Stimulated activated CD8-positive, alpha-beta memory T cell treated with anti-CD3 and anti-CD28 coated beads, Interleukin-7, amount 100 ng/mL, for 24 hours (primary cell): Measurements from ENCODE around the gene DOP1A.

Experiments used
- DNase-seq: peaks from one replicate; pipeline ENCODE4 v3.0.0-alpha.2; 2020; ENCODE audit warnings: low read depth

Gene DOP1A

DNA sequence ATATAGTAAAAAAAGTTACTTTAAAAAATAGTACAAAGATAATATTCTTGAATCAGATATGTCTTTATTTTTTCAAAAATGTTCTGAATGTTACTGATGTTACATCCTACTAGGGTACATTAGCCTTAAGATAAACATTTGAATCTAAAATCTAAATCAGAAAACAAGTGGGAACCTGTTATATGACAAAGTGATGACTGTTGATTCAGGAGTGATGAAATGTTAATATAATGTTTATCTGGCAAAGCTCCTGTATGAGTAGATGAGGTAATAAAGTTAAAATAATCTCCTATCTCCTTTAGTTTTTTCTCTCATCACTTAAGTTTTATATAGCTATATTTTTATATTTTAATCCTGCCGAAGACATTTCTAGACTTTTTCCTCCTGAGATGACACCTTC is 4.2 kb downstream of the DOP1A start:
- no peak for DNase-seq

GRCh38 chr6:83072726-83073125 is 5.3 kb downstream of the DOP1A start:
- no peak for DNase-seq

GRCh38 chr6:83073615-83074014 is 6.1 kb downstream of the DOP1A start:
- DNase-seq: no peak

GRCh38 chr6:83083476-83083875 is 16.0 kb downstream of the DOP1A start:
- no peak for DNase-seq

GRCh38 chr6:83086751-83087150 is 19.3 kb downstream of the DOP1A start:
- DNase-seq: no peak

DNA sequence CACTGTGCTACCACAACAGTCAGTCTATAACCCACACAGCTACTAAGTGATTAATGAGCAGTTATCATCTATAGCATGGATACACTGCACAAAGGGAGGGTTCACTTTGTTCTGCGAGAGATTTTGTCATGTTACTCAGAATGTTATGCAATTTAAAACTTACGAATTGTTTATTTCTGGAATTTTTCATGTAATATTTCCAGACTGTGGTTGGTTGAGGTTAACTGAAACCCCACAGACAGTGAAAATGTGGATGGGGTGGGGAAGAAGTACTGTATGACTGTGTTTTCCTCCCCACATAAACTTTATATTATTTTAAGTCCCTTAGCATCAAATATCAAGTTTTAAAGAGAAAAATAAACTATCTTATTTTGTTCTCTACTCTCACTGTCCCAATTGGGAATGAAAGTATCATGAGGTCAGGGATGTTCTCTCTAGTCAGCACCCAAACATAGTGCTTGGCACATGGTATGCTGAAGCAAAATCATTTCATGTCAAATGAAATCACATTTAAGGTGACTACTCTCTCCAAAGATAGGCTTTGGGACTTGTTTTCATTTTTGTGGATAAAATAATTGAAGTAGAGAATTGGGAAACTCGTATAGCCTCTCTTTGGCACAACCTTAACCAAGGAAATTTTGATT is 25.4 kb downstream of the DOP1A start:
- DNase-seq: no peak

DNA sequence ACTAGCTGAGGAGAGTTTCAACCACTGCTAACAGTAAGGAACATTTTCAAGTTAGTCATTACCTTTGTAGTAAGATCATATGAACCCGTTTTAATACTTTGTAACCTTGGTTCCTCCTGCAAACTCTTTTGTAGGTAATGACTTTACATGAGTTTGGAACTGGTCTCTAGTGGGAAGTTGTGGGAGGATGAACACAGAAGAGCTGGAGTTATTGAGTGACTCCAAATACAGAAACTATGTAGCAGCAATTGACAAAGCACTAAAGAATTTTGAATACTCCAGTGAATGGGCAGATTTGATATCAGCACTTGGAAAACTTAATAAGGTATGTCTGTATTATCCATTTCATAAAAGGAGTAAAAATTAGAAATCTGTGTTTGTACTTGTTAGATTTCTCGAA is 29.3 kb downstream of the DOP1A start:
- no peak for DNase-seq

DNA sequence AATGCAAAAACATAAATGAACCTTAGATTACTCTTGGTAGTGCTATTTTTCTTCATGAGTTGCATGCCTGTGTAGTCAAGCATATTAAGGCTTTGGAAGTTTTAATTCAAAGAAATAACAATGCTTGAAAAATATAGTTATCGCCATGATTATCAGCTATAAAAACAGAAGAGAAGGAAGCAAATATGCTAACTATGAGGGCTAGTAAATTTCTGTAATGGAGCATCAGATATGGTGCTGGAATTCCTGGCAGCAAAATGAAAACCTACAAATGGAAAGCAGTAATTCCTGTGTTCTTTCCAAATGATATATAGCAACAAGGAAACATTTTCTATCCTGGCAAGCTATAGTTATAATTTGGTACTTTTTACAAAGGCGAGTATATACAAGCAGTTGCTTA is 29.7 kb downstream of the DOP1A start:
- DNase-seq: no peak

- no peak for DNase-seq
Measured at GRCh38 chr6:83097675-83098074, 30.2 kb downstream of the DOP1A start.

- no peak for DNase-seq
Measured at GRCh38 chr6:83098589-83098988, 31.1 kb downstream of the DOP1A start.

GRCh38 chr6:83108378-83108777 is 40.9 kb downstream of the DOP1A start:
- DNase-seq: no peak

GRCh38 chr6:83113258-83113657 is 45.8 kb downstream of the DOP1A start:
- DNase-seq: no peak

DNA sequence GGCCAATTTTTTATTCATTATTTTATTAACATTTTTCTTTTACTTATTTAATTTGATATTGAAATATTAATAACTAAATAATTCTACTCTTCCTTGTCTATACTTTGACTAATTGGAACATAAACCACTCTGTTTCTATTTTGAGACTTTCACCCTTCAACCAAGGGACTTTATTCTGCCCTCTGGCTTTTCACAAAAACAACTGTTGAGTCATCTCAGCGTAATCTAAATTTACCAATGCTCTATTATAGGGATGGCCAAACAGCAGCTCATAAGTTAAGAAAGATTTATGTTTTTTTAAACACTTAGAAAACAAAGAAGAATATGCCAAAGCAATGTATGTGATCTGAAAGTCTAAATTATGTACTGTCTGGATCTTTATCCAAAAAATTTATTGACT is 46.7 kb downstream of the DOP1A start:
- no peak for DNase-seq

DNA sequence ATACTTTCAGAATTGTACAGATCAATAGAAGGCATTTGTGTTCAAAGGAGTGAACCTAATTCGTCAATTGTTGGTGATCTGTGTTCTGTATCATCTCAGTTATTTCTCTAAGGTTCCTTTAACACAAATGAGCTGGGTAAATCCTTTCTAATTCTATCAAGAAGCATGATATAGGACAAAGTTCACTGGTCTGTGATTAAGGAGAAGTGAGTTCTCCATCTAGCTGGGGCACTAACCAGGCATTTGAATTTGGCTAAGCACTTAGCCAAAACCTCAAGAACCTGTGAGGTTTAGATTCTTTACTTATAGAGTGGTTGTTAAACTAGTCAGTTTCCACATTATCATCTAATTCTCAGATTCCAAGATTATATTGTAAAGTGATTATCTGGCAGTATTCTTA is 50.3 kb downstream of the DOP1A start:
- DNase-seq: no peak

DNA sequence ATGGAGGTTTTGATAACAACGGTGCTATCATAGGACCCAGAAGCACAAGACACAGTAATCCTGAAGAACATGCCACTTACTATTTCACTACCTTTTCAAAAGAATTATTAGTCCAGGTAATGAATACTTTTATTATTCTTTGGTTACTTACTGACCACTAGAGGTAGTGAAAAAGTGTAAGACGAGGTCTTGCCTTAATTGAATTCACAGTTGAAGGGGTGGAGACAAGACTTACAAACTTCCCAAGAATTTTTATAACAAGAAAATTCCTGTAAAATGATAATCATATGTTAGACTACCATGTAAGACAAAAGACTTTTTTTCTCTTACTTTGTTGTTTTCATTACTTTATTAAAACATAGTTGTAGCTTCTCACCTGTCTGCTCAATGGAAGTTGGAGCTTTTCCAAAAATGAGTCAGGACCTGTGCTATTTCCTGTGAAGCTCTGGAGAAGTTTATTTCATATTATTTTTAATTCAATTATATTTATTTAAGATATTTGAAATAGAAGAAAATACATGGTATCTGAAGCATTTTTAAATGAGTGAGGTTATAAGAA is 52.4 kb downstream of the DOP1A start:
- DNase-seq: no peak

DNA sequence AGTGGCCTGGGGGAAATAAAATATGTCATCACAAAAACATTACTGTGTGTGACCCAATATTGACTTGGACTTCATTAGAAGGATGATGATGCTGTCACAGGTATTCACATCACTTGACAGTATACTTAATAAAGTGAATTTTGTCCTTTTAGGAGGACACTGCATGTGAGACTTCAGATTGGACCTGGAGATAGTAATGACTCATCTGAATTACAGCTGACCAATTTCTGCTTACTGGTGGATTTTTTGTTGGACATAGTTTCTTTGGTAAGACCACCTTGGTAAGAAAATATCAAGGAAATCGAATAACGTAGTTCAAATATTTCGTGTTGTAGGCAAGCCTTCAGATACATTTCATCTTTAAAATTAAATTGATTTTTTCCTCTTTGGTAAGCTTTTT is 57.1 kb downstream of the DOP1A start:
- DNase-seq: no peak

DNA sequence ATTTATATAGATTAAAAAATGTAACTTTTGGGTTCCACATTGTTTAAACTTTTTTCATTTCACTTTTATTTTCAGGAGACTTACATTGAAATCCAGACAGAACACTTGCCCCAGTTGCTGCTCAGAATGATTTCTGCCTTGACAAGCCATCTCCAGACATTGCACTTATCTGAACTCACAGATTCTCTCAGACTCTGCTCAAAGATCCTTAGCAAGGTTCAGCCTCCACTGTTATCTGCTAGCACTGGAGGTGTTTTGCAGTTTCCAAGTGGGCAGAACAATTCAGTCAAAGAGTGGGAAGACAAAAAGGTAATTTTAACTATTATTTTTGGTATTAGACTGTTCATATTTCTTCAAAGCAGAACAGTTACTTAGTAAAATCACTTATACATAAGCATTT is 58.0 kb downstream of the DOP1A start:
- DNase-seq: no peak

- no peak for DNase-seq
Measured at GRCh38 chr6:83126223-83126622, 58.8 kb downstream of the DOP1A start.

GRCh38 chr6:83126807-83127206 is 59.3 kb downstream of the DOP1A start:
- DNase-seq: no peak

DNA sequence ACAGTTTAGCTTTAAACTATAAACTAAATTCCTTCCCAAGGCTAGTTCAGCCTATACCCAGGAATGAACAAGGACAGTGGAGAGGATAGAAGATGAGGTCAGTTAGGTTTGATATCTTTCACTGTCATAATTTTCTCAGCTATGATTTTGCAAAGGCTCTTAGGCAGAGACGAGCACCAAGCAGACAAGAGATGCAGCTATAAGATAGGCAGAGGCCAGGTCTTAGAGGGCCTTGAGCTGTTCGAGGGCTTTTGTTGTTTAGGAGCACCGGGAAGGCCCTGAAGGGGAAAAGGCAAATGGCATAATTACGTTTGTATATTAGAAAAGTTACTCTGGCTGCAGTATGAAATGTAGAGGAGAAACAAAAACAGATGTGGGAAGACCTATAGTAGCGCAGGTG is 59.8 kb downstream of the DOP1A start:
- DNase-seq: no peak

DNA sequence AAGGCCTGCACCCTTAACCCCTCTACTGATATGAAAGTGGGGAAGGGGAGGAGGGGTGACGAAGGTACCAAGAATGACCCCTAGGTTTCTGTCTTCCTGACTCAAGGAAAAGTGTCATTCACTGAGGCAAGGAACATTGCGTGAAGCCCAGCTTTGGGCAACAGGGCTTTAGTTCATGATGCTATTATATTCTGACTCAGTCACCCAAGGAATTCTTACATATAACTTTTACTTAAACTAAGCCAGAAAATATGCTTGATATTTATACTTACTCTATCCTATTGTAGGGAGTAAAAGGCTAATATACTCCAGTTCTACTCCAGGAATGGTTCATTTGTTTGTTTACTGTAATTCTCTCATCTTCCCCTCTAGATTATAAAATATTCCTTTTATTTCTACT is 60.5 kb downstream of the DOP1A start:
- no peak for DNase-seq

GRCh38 chr6:83132121-83132520 is 64.7 kb downstream of the DOP1A start:
- DNase-seq: no peak

DNA sequence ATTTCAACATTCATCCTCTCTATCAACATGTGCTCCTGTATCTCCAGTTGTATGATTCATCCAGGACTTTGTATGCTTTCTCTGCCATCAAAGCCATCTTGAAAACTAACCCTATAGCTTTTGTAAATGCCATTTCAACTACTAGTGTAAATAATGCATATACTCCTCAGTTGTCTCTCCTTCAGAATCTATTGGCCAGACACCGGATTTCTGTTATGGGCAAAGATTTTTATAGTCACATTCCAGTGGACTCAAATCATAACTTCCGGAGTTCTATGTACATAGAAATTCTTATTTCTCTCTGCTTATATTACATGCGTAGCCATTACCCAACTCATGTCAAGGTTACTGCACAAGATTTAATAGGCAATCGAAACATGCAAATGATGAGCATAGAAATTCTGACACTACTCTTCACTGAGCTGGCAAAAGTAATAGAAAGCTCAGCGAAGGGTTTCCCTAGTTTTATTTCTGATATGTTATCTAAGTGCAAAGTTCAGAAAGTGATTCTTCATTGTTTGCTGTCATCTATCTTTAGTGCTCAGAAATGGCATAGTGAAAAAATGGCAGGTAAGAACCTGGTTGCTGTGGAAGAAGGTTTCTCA is 70.7 kb downstream of the DOP1A start:
- DNase-seq: no peak

DNA sequence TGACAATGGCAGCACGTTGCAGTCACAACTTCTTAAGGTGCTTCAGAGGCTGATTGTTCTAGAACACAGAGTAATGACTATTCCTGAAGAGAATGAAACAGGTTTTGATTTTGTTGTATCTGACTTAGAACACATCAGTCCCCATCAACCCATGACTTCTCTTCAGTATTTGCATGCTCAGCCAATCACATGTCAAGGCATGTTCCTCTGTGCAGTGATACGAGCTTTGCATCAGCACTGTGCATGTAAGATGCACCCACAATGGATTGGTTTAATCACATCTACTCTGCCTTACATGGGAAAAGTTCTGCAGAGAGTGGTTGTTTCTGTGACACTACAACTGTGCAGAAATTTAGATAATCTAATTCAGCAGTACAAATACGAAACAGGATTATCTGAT is 71.3 kb downstream of the DOP1A start:
- DNase-seq: no peak
